NCI-H345 (cell line): ENCODE measurements around the gene CTRB2.
"Not testable (repeated sequence)": the region's sequence is repeated elsewhere in the genome, so short reads cannot be mapped to it uniquely, and the experiment has no call there.

Experiments used
- DNase-seq: peaks from one replicate; lab custom pipeline; 2025; lab: John Stamatoyannopoulos, UW

The CTRB2 gene

GRCh38 chr16:75205438-75205837 is 1.5 kb downstream of the CTRB2 start:
- not testable (repeated sequence) for DNase-seq

- DNase-seq: not testable (repeated sequence)
These were observed 2.1 kb downstream of the CTRB2 start for GRCh38 chr16:75204905-75205304.

- DNase-seq: no peak
These were observed 2.6 kb downstream of the CTRB2 start for GRCh38 chr16:75204410-75204758.

DNA sequence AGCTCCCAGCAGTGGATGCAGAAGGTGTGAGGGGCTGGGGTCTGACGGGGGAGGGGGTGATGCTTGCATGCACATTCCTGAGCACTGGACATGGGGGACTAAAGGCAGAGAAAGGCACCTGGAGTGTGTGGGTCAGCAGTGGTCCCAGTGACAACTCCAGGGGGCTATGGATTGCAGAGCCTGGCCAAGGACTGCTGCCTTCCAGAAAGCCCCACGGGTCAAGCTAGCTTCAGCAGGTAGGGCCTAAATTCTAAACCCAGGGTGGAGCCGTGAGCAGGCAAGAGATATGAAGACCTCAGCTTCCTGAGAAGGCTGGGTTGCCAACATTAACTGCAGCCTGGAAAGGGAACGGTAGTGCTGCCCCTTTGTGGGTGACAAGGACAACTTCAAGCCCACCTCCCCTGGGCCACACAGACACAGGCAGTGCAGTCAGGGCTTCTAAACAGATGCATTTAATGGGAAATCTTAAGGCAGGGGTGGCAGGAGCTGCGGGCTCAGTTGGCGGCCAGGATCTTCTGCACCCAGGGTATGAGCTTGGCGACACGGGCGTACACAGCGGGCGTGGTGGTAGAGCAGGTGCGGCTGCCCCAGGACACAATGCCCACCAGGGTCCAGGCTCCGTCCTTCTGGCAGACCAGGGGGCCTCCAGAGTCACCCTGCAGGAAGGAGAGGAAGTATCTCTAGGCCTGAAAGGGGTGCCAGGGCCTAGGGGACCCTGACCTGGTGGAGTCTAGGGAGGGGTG is 3.1 kb downstream of the CTRB2 start:
- DNase-seq: no peak

DNA sequence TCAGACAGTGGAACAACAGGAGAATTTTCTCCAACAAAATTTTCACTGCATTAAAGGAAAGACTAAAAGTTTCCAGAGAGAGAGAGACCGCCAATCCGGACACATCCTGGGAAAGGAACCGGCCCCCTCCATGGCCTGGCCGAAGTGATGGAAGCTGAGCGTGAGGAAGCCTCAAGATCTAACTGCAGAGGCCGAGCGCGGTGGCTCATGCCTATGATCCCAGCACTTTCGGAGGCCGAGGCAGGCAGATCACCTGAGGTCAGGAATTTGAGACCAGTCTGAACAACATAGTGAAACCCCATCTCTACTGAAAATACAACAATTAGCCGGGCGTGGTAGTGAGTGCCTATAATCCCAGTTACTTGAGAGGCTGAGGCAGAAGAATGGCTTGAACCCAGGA is 3.9 kb downstream of the CTRB2 start:
- DNase-seq: no peak

DNA sequence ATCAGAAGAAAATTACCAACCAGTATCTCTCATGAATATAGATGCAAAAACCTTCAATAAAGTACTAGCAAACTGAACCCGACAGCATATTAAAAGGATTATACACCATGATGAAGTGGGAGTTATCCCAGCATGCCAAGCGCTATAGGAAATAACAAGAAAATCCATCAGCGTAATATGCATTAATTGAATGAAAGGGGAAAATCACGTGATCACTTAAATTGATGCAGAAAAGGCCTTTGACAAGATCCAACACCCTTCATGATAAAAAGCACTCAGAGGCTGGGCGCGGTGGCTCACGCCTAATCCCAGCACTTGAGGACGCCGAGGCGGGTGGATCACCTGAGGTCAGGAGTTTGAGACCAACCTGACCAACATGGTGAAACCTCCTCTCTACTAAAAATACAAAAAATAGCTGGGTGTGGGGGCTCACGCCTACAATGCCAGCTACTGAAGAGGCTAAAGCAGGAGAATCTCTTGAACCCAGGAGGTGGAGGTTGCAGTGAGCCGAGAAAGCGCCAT is 4.8 kb downstream of the CTRB2 start:
- no peak for DNase-seq

GRCh38 chr16:75198135-75198600 is 8.8 kb downstream of the CTRB2 start:
- DNase-seq: no peak

GRCh38 chr16:75197522-75198134 is 9.3 kb downstream of the CTRB2 start:
- DNase-seq: no peak

DNA sequence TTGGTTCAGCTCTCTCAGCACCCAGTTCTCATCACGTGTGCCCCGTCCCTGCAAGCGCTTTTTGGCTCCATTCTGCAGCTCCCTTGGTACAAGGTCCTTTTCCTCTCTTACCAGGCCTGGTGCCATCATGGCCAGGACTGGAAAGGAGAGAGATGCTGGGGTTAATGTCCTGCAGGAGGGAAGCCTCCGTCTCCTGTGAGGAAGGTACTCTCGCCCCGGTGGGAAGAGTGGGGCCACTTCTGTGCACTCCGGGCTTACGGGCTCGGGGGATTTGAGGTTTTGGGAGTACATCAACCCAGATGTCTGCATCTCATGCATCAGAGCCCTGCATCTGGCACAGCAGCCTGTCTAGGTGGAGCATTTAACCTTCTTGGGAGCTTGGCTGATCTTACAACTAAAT is 10.1 kb downstream of the CTRB2 start:
- DNase-seq: no peak

- DNase-seq: no peak
These were observed 10.9 kb downstream of the CTRB2 start for GRCh38 chr16:75195811-75196790.

DNA sequence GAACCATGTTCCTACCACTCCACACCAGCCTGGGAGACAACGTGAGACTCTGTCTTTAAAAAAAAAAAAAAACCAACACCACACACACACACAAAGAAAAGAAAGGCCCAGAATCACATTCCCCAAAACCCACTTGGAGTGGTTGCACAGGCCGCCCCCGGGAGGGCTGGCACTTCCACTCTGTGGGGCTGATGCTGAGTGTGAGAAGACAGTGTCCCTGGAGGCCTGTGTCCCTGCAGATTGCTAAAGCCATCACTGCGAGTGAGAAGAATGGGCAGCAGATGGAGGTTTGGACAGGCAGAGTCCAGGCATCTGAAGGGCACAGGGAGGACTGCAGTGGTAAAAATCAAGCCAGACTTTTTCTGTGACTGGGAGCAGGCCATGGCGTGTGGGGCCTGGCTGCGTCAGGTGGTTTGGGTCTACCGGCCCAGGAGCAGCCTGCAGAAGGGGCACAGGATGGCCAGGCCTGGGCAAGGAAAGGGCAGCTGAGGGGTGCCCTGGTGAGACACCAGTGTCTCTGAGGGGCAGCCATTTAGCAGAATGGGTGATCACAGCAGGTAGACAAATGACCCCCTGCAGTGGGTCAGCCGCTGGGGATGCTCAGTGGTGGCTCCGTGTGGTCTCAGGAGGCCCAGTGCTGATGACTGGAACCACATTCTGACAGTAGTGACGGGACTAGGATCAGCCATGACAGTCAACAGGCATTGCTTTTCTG is 13.1 kb downstream of the CTRB2 start:
- DNase-seq: no peak

DNA sequence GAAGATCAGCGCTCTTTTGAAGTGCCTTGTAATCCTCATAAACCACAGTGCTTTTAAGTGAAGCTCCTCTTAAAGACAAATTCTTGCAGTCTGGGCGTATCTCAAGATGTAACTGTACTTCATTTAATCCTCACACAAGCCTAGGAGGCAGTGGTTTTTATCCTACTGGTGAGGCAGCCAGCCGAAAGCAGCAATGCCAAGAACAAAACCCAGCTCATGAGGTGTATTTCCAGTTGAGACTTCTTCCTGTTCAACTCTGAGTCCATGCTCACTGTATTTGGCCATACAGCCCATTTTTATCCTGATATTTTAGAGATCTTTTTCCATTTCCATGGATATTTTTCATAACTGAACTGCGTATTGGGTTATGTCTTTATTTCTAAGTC is 13.7 kb downstream of the CTRB2 start:
- DNase-seq: no peak

DNA sequence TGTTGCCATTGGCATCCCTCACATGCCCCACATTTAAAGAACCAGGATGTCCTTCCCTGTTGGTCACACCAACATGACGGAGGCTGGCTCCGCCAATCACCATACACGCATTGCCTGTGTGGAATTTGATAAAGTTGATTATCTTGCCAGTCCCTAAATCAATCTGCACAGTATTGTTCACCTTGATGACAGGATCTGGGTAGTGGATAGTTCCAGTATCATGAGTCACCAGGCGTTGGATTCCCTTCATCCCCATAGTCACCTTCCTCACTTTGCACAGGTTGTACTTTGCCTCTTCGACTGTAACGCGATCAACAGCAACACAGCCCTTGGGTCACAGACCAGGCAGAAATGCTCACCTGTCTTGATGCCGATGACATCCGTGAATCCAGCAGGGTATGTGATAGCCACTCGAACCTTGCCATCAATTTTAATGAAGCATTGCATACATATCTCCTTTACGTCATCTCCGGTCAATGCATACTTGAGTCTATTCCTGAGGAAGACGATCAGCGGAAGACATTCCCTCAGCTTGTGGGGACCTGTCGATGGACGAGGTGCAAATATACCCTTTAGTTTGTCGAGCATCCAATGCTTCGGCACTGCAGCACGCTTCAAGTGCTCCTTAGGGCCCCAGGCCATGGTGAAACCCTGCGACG is 14.2 kb downstream of the CTRB2 start:
- no peak for DNase-seq

DNA sequence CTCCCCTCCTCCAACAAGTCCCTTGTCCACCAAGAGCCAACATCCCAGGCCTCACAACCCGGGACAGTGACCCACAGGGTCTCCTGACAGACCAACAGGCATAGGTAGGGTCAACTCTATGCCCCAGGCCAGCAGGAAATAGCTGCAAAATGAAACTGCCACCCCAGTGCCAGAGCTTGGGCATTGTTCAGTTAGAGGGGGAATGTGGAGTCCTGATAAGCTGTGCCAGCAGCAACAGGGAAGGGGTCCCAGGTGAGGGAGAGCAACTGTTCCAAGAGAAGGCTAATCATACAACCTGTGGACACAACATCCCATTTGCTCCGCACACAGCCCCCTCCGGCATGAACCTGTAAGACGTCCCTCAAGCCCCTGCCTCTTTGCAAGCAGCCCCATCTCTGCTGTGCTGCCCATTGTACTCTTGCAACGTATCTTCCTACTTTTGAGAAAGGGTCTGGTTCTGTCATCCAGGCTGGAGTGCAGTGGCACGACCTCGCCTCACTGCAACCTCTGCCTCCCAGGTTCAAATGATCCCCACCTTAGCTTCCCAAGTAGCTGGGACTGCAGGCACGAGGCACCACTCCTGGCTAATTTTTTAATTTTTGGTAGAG is 17.2 kb downstream of the CTRB2 start:
- no peak for DNase-seq

DNA sequence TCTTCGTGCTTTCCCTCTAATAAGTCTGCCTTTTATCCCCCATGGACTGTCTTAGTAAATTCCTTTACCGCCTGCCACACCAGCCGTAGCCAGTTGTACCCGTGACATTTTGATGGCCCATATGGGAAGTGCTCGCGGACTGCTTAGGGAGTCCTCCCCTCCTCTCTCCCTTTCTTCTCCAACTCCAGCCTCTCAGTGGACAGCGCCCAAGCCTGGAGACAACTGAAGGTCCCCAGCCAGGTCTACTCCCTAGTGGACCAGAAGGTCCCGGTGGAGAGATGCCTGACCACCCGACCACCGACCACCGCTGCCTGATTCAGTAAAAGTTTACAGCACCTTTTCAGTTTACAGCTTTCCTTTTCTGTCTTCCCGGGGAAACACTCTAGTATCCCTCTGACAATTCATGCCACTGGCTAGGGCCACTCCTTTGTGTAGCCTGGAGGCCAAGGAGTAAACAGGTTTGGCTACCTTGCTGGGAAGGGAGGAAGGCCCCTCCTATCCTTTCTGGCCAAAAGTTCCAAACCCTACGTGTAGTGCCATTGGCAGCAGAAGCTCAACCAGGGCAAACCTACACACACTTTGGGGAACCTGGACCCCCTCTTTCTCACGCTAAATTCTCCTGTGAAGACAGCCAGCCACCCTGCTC is 18.0 kb downstream of the CTRB2 start:
- DNase-seq: no peak

GRCh38 chr16:75181630-75182029 is 25.3 kb downstream of the CTRB2 start:
- DNase-seq: no peak

GRCh38 chr16:75179208-75179607 is 27.8 kb downstream of the CTRB2 start:
- DNase-seq: no peak

GRCh38 chr16:75176926-75177325 is 30.0 kb downstream of the CTRB2 start:
- DNase-seq: no peak

- DNase-seq: no peak
These were observed 31.9 kb downstream of the CTRB2 start for GRCh38 chr16:75175074-75175473.

- no peak for DNase-seq
These were observed 34.4 kb downstream of the CTRB2 start for GRCh38 chr16:75172578-75172977.
